HG03095 (cell line): Measurements from ENCODE around the gene NELL2.

Source experiments
- ATAC-seq: cut with Tn5 transposase; IDR thresholded peaks from one replicate; pipeline ENCODE4 v1.9.1; 2021; ENCODE audit warnings: moderate library complexity; ENCODE audit not compliant: unreplicated experiment

NELL2 gene

DNA sequence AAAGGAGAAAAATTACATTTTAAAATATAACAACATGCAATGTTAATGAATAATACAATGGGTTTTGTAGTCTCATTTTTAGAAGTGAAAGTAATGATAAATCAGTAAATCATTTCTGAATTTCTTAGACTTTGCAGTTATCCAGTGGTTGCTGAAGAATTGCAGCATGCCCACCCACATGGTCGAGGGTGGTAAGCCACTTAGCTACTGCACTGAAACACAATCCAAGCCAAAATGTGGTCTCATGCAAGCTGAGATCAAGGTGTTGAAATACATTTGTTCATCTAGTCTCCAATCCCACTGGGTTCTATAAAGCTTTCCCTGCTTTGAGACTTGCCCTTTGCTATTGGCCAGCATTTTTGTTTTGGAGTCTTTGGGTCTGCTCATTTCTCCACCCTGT is 247.9 kb downstream of the NELL2 start:
- no peak for ATAC-seq

- no peak for ATAC-seq
Observed at GRCh38 chr12:44627387-44628166, 248.5 kb downstream of the NELL2 start.

DNA sequence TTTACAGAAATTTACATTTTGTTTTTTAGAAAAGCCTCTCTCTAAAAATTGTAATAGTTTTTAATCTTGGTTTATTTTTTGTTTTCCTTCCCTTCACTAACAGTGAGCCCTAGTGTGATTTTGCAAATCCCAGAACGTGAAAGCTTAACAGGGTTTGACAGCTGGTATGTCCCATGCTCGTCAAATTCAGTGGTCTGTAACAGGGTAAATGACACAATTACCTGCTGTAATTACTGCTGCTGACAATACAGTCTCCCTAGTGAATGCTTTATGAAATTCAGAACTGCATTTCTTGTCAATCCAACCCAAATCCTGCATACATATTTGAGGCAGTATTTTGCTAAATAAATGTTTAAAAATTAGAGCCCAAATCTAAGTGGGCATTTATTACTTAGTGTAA is 249.2 kb downstream of the NELL2 start:
- no peak for ATAC-seq

DNA sequence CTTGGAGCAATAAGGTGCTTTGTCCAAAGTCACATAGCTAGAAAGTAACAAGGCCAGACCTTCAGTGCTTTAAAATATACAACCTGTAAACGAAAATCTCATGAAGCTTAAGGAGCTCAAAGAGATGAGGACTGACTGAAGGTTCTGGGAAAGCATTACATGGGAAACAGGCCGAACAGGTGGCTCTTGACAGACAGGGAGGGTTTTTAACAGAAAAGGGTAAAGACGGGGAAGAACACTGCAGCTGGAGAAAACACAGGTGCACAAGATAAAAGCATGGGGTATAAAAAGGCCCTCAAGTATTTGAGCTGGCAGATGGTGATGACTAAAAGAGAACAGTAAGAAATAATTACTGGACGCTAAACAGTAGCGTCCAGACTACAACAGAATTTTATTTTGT is 257.2 kb downstream of the NELL2 start:
- ATAC-seq, result no peak

GRCh38 chr12:44616402-44616801 is 259.7 kb downstream of the NELL2 start:
- ATAC-seq, result no peak

- ATAC-seq, result no peak
Observed at GRCh38 chr12:44611538-44611937, 264.6 kb downstream of the NELL2 start.

- no peak for ATAC-seq
Observed at GRCh38 chr12:44603701-44604100, 272.4 kb downstream of the NELL2 start.

GRCh38 chr12:44592626-44593025 is 283.5 kb downstream of the NELL2 start:
- ATAC-seq, result no peak

- no peak for ATAC-seq
Observed at GRCh38 chr12:44589697-44590096, 286.4 kb downstream of the NELL2 start.

- ATAC-seq, result no peak
Observed at GRCh38 chr12:44588651-44589050, 287.5 kb downstream of the NELL2 start.

DNA sequence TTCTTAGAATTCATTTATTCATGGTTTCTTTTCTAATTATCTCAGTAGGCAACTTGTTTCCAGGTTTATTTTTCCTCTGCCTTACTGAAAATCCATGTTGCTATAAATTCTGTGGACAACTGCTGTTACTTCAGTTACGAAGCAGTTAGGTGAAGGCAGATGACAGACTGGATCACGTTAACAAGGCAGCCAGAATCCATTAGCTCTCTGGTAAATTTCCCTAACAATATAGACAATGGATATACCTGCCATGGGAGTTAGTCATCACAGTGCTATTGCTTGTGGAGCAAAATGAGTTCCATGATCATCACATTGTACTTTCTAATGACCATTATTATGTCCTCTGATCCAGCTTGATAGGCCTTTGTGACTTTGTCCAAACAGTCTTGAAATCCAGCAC is 291.5 kb downstream of the NELL2 start:
- ATAC-seq, result no peak

GRCh38 chr12:44582521-44582920 is 293.6 kb downstream of the NELL2 start:
- no peak for ATAC-seq

GRCh38 chr12:44581642-44582242 is 294.4 kb downstream of the NELL2 start:
- no peak for ATAC-seq

DNA sequence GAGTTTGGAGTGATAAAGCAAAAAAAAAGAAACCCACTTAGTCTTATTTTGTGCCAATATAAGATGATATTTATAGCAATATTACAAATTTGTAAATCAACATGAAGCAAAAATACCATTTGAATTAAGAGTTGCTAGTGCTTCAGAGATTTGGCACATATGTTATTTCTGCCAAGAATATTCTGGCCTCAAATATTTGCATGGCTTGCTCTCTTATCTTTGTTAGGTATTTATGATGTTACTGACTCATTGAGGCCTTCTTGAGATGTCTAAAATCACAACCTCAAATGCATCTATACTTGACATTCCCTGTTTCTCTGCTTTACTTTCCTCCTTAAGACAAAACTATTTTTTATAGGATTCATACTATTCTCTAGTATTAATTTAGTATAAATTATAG is 301.5 kb downstream of the NELL2 start:
- no peak for ATAC-seq

GRCh38 chr12:44573723-44574122 is 302.4 kb downstream of the NELL2 start:
- no peak for ATAC-seq

DNA sequence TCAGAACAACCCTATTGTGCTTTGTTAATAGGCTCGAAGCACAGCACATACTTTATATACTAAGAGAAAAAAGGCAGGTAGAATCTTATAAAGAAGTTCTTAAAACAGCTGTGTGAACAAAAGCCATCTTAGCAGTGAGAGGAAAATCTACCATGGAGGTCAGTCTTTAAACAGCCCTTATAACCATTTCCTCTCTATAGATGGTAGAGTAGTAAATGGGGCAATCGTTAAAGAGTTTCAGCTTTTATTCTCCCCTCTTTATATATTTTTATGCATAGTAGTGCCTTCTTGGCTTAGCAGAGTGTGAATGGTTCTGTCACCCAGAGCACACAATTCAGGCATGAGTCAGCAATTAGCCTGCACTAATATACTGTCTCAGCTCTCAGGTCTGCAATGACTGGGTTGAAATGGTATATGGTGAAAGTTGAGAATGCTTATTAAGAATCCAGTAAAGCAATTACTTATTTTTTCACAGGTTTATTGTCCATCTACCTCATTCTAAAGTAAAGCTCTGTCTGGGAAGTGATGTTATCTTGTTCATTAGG is 305.0 kb downstream of the NELL2 start:
- no peak for ATAC-seq

DNA sequence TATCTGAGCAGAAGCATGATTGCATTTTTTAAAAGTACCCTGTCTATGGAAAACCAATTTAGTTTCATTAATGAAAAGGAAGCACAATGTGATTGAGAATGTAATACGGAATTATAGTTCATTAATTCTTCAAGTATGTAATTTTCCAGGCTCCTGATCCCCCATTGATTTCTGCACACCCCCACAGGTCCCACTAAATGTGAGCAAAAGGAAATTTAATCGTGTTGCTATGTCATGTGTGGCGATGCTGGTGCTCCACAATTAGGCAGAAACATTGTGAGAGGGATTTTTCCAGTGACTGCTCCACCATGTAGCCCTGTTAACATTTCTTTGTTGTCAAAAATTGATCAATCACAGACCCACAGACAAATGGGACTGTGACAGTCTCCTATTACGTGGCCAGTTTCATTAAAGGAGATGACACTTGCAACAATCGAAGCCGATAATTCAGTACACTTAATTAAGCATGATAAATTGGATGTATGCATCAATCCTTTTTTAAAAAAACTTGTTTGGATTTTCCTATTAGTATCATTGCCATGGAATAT is 306.0 kb downstream of the NELL2 start:
- ATAC-seq, result no peak

- ATAC-seq, result no peak
Observed at GRCh38 chr12:44565163-44565562, 311.0 kb downstream of the NELL2 start.

DNA sequence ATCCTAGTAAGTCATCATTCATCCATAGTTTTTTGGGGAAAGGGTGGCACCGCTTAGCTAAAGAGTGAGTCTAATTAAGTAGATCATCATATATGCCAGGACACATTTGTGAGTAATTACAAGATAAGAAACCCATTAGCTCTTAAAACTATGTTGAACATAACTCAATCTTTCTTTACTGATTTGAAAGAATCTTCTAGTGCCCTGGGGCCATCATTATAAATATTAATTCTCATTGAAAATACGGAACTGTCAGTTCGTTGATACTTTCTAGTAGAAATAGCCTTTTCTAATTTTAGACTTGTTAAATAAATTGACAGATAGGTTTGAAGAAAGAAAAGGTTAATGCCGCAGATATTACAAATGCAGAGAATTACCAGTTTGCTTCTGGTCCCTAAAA is 312.6 kb downstream of the NELL2 start:
- ATAC-seq, result no peak

- ATAC-seq, result no peak
Observed at GRCh38 chr12:44558340-44559100, 317.6 kb downstream of the NELL2 start.

- ATAC-seq, result no peak
Observed at GRCh38 chr12:44555454-44555853, 320.7 kb downstream of the NELL2 start.
